Lower leg skin (tissue), 4 donors: Measurements from ENCODE around the gene SYCP2L. TPM values are rescaled to one million over a fixed set of nuclear protein-coding genes. Genes with fewer than 3 reads are reported as not detected.
A peak's percentile ranks its signal among the peaks of the same experiment; 100 is the strongest.

ENCODE experiments used
- DNase-seq, 2 donors: peaks; one replicate each; pipeline ENCODE4 v3.0.0-alpha.2; 2019; ENCODE audit warnings: low spot score in 2 of 2
- H3K4me3 ChIP-seq: fragments of 200-600 bp; sonication (generic); 2 replicates; pipeline ENCODE4 v1.5.1; 2017; ENCODE audit warnings: mild to moderate bottlenecking, low read depth; ENCODE audit not compliant: poor library complexity, severe bottlenecking
- CTCF ChIP-seq, 3 donors: fragments of 450-650 bp; IDR thresholded peaks; one replicate each; pipeline ENCODE4 v1.5.1; 2016; ENCODE audit warnings: antibody characterized with exemption in 3 of 3, mild to moderate bottlenecking in 3 of 3, moderate library complexity in 2 of 3
- POLR2A ChIP-seq, 2 donors: fragments of 450-650 bp; IDR thresholded peaks; one replicate each; pipeline ENCODE4 v1.6.1; 2016 to 2017; ENCODE audit warnings: antibody characterized with exemption in 2 of 2, mild to moderate bottlenecking in 1 of 2, moderate library complexity in 1 of 2
- WGBS, 2 donors: methylation state at CpG; one replicate each; pipeline ENCODE4 v1.1.5; 2018; 5-methylcytosine and 5-hydroxymethylcytosine counted together
- intact Hi-C: fragments of 100-400 bp; cut with DNase I; formaldehyde crosslinking; loops from one replicate; pipeline ENCODE4 v1.15.0; 2023; ENCODE audit warnings: low total_unique reads
- total RNA-seq, 4 donors: library from RNA; depleted of rRNA; stranded (reverse); fragments of >200 nt; gene quantifications; one replicate each; pipeline ENCODE4 v1.1.0, GENCODE V29; 2016

The SYCP2L gene
- under 1 TPM in 3 of 4 donors, not detected in 1; 0.17 to 0.69 (median 0.29) TPM for total RNA-seq

GRCh38 chr6:10886691-10887502 lies at the start of gene SYCP2L:
Gene SYCP2L (plus strand): TSS chr6:10887052. CDS start chr6:10887127, 75 bp downstream.
- no peak for DNase-seq
- H3K4me3 ChIP-seq: peak within 1 kb of the TSS; percentile 24
- intact Hi-C loops: no loop called here
- TF ChIP-seq POLR2A (IDR thresholded peaks at IDR 0.05) (no peak), CTCF (IDR thresholded peaks at IDR 0.05) (no peak)
- 4% methylated on average over 47 to 55 of the region's 58 CpGs for WGBS, 2 donors

GRCh38 chr6:10837622-10837994 lies 49.2 kb upstream of the SYCP2L start:
- intact Hi-C loops: no loop called here
- no peak for DNase-seq
- WGBS, 2 donors: 0 to 2% methylated on average over 22 of the region's 22 CpGs
- TF ChIP-seq POLR2A (IDR thresholded peaks at IDR 0.05): no peak
- TF ChIP-seq CTCF (IDR thresholded peaks at IDR 0.05): no peak
- peak overlapping the region; percentile 54 for H3K4me3 ChIP-seq

GRCh38 chr6:10837995-10838793 lies 48.7 kb upstream of the SYCP2L start, which contains the start of gene MAK:
Gene MAK (minus strand): TSS chr6:10838539. CDS start chr6:10830648, 7,891 bp downstream.
- intact Hi-C loops: no loop called here
- WGBS, 2 donors: 0% methylated on average over 41 to 49 of the region's 53 CpGs
- DNase-seq: peak; percentile 77 to 95

GRCh38 chr6:10838794-10839333 lies 48.0 kb upstream of the SYCP2L start:
- WGBS, 2 donors: 57 to 58% methylated on average over 8 of the region's 8 CpGs
- no peak for DNase-seq
- no peak overlapping the region for H3K4me3 ChIP-seq
- TF ChIP-seq CTCF (IDR thresholded peaks at IDR 0.05) (no peak), POLR2A (IDR thresholded peaks at IDR 0.05) (no peak)
- intact Hi-C loops: no loop called here

More at GRCh38 chr6:10837995-10838793, 48.7 kb upstream of the SYCP2L start, which contains the start of gene MAK:
- TF ChIP-seq POLR2A (IDR thresholded peaks at IDR 0.05) (no peak), CTCF (IDR thresholded peaks at IDR 0.05) (no peak)
- peak within 1 kb of the TSS; percentile 54 for H3K4me3 ChIP-seq

- no peak for DNase-seq
- intact Hi-C loops: no loop called here
- TF ChIP-seq POLR2A (IDR thresholded peaks at IDR 0.05) (no peak), CTCF (IDR thresholded peaks at IDR 0.05) (no peak)
These were observed 43.3 kb upstream of the SYCP2L start for GRCh38 chr6:10843554-10843953.

More at GRCh38 chr6:10843554-10843953, 43.3 kb upstream of the SYCP2L start:
- H3K4me3 ChIP-seq: no peak overlapping the region
